Frontal cortex (tissue), 4 donors: ENCODE measurements around the gene TUBA4B. TPM values are rescaled to one million over a fixed set of nuclear protein-coding genes. Genes with fewer than 3 reads are reported as not detected.
A peak's percentile ranks its signal among the peaks of the same experiment; 100 is the strongest.

Experiments
- DNase-seq, 2 donors: peaks; one replicate each; pipeline ENCODE4 v3.0.0; 2012; ENCODE audit warnings: low spot score in 2 of 2
- FAIRE-seq: peaks from 2 replicates; lab custom pipeline; 2012; peaks lifted over from hg19 to GRCh38; lab: Jason Lieb, UNC
- total RNA-seq: library from RNA; depleted of rRNA; stranded (reverse); fragments of >200 nt; gene quantifications from one replicate; pipeline ENCODE4 v1.2.3, GENCODE V29; 2014
- donor health status: control.
- donor health status: control.
- donor health status: control.

Gene TUBA4B
- total RNA-seq, 1 donor from 2014 or later: not detected

GRCh38 chr2:219218217-219218731 is 34.8 kb upstream of the TUBA4B start:
- DNase-seq (peak in 1 of 2 donors; percentile 56), FAIRE-seq (no peak)

- FAIRE-seq (peak; percentile 8), DNase-seq (peak; percentile 95 to 98)
Observed at GRCh38 chr2:219218732-219219701, 34.0 kb upstream of the TUBA4B start, which contains the start of gene ABCB6. TSS of gene ABCB6 (minus strand) at chr2:219218958. CDS start at chr2:219218673, 285 bp downstream.

DNA sequence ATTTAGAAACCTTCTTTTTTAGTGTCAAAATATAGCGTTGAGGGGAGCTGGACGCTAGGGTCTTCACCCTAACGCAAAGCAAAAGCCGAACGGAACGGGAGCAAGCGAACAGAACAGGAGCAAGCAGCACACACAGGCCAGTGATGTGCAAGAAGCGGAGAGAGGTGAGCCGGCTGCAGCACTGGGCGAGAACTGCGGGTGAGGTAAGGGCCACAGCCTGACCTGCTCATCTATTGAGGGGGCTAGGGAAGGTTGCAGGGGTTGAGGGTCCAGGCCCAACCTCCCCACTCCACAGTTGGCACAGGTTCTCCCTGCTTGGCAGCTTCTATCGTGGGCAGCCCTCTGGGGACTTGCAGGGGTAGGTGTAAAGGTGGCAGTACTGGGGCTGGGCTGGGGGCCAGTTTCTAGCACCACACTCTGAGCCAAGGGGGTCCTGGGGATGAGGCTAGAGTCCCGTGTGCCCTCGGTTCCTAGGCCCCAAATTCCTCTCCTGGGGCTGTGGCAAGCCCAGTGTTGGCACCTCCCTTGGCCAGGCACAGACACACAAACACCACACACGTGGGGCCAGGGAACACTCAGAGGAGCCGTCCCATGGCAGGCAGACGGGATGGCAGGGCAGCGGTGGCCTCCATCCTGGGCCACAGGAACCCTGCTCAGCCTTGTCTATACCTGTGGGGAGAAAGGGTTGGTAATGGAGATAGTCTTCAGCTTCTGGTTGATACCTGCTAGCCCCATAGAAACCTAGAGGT is 33.1 kb upstream of the TUBA4B start:
- DNase-seq (no peak), FAIRE-seq (no peak)

GRCh38 chr2:219220652-219221402 is 32.2 kb upstream of the TUBA4B start:
- DNase-seq: no peak
- FAIRE-seq: no peak

GRCh38 chr2:219221957-219222518 is 31.0 kb upstream of the TUBA4B start:
- DNase-seq (no peak), FAIRE-seq (no peak)

DNA sequence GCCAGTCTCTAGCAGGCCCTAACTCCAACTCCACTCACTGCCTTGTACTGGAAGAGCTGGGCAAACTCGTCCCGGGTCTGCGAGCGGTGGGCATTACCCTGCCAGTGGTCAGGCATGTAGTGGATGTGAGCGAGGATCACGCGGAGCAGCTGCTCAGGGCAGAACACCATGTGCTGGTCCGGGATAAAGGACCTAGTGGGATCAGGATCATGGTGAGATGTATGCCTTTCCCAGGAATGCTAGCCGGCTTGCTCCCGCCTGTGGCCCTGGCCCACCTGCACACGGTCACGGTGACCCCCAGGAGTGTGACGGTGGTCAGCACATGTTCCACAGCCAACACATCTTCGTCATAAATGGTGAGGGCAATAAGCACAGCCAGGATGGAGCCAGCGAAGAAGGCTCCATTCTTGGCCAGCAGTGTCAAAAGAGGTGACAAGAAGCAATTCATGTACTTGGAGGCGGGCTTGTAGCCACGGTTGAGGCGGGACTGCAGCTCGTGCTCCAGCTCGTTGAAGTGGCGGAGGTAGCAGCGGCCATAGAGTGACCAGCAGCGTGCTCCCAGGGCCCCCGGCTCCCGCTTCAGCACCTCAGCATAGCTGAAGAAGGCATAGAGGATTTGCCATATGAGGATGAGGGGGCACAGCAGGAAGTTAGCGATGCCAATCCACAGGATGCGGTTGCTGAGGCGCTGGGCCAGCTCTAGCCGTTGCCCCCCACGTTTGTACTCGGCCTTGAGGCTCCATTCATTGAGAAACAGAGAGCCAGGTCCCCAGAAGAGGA is 29.0 kb upstream of the TUBA4B start:
- DNase-seq: no peak
- FAIRE-seq: no peak

DNA sequence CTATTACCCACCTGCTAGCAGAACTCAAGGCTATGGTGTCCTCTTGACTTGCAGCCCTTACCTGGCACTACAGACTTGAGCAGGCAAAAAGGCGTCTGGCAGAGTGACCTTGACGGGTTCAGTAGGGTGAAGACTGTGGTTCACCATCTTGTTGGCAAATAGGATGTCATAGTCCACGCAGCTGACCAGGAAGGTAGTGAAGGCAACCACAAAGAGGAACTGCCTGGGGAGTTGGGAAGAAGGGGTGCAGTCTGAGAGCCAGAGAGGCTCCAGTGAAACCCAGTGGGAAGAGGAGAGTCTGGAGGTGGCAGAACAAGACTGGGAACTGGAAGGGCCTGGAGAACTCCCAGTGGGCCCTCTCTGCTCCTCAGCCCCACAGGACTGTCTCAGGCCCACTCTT is 27.7 kb upstream of the TUBA4B start:
- no peak for FAIRE-seq

GRCh38 chr2:219228041-219228910 is 24.8 kb upstream of the TUBA4B start:
- DNase-seq: no peak
- FAIRE-seq: no peak

More for the DNA sequence above, 27.7 kb upstream of the TUBA4B start:
- no peak for DNase-seq

- no peak for DNase-seq
- no peak for FAIRE-seq
Observed at GRCh38 chr2:219228911-219229304, 24.1 kb upstream of the TUBA4B start.

- DNase-seq (peak; percentile 98 to 99), FAIRE-seq (peak; percentile 57)
Observed at GRCh38 chr2:219229305-219230058, 23.6 kb upstream of the TUBA4B start, which contains the start of the genes ANKZF1 and ATG9A. TSS of gene ANKZF1 (plus strand) at chr2:219229806. CDS start at chr2:219230258, 452 bp downstream. TSS of gene ATG9A (minus strand) at chr2:219229636. CDS start at chr2:219228024, 1,612 bp downstream.

DNA sequence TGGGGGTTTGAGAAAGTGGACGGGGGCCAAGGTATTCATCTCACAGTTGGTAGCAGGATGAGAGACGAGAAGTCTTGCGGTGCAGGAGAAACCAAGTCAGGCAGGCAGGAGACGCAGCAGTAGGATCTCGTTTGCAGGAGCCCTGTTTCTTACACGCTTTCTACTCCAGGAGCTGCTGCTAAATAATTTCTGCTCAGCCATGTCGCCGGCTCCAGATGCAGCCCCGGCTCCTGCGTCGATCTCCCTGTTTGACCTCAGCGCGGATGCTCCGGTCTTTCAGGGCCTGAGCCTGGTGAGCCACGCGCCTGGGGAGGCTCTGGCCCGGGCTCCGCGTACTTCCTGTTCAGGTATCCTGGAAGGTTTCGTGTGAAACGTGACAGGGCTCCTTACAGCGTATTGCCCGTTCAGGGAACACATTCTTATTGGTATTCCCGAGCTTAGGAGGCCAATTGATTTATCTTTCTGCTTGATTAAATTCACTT is 22.9 kb upstream of the TUBA4B start:
- FAIRE-seq: no peak
- DNase-seq: no peak

DNA sequence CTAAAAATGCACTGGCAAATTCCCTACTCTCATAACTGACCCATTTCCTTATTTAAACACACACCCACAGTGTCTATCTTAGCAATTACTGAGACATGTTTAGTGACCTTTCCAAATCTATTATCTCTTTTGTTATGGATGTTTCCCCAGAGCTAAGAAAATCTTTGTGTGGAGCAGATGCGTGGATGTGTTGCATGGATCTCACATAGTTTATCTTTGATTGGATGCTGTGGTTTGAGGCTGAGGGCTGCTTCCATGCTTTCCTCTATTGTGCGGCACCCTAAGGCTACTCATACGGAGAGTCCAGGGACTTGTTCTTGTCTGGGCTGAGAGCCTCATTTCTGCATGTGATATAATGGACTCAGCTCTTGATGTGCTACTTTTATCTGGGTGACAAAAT is 18.7 kb upstream of the TUBA4B start:
- no peak for FAIRE-seq
- no peak for DNase-seq

DNA sequence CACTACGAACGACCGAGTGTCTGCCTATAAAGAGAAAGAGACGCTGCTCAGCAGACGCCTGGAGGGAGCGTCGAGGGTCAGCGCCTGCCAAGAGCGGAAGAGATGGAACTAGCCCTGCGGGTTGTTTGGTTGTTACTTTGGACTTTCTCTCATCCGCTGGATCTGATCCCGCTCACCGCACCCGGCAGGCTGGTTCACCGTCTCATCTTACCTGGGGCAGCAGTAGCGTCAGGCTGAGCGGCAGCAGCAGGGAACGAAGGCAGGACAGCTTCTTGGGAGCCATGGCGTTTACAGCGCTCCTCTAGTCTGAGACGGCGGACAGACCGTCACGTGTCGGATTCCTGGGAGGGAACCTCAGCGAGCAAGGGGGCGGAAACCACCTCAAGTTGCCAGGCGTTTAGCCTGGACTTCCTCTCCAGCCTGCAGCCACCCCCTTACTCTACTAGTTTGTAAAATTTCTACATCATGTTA is 9.7 kb upstream of the TUBA4B start:
- FAIRE-seq: no peak

DNA sequence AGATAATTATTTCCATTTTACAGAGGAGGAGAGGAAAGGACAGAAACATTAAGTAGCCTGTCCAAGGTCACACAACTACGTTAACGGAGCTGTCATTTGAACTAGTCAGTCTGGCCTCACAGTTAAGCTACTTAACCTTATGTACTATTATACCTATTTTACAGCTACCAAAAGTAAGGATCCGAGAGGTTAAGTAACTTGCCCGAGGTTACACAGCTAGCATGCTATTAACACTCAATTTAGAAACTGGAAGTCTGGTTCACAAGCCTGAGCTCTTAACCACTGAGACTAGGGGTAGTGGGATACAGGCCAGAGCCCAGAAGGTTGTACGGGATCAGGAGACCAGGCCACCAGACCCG is 8.3 kb upstream of the TUBA4B start:
- FAIRE-seq: no peak
- DNase-seq: no peak

More for the DNA sequence above, 9.7 kb upstream of the TUBA4B start:
- no peak for DNase-seq

DNA sequence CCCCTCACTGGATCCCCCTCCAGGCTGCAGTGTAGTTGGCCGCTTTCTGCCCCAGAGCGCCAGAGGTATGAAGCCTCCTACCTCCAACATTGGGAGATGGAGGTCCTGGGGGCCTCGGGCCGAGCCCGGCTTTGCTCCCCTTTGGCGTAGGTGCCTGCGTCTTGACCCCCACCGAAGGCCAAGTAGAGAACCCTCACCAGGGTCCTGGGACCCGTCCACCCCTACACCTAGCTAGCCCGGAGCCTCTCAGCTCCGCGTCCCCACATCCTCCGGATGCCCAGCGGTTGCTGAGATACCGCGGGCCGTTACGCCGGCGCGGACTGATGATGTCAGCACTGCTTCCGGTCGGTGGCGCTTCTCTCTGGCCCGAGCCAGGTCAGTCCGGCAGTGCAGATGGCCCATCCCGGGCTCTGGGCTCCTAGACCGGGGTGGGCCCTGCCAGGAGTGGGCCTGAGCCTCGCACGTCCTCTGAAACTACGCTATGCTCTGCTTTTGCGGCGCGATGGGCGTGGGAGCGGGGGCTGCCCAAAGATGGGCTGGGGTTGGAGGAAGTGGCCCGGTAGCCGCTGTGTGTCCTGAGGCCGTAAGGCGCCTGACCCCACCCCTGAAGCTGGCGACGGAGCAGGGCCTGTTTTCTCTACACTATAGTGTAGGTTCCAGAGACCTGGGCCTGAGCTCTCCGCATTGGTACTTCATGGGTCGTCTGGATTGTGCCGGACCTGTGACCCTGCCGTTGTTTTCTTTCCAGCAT is 7.7 kb upstream of the TUBA4B start, which contains the start of the genes GLB1L and STK16:
Gene GLB1L (minus strand): TSS at position 297 of the 751 bp plus-strand sequence. CDS start 1,871 bp downstream, outside the sequence.
Gene STK16 (plus strand): TSS at position 332 of the 751 bp plus-strand sequence. CDS start 521 bp downstream, outside the sequence.
- FAIRE-seq: no peak
- DNase-seq: peak; percentile 90 to 98

DNA sequence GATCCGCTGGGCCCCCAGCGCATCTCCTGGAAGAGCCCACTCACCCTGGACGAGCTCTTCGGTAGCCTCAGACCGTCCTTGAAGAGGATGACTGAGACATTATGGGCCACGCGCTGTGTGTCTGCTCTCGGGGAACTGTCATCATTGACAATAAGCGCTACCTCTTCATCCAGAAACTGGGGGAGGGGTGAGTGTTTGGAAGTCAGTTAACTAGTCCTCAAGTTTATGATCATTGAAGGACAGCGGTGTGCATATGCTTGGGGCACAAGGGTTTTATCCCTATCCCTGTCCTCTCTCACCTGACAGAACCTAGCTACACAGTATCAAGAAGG is 7.2 kb upstream of the TUBA4B start:
- no peak for FAIRE-seq
- DNase-seq: no peak
